Small intestine (tissue), 7 donors: Measurements from ENCODE around the gene PRSS22. TPM values are rescaled to one million over a fixed set of nuclear protein-coding genes. Genes with fewer than 3 reads are reported as not detected.
A peak's percentile ranks its signal among the peaks of the same experiment; 100 is the strongest.

ENCODE experiments used
- DNase-seq, 2 donors: peaks; one replicate each; pipeline versions ENCODE4 v3.0.0 to v3.0.0-alpha.2; 2013
- FAIRE-seq: peaks from 2 replicates; lab custom pipeline; 2012; peaks lifted over from hg19 to GRCh38; lab: Jason Lieb, UNC
- H3K27ac ChIP-seq, 3 donors: one replicate each; pipeline ENCODE4 v1.5.1; 2013; ENCODE audit warnings: low read length in 2 of 3, mild to moderate bottlenecking in 2 of 3, control low read depth in 1 of 3, inconsistent platforms in 1 of 3, low read depth in 1 of 3, moderate library complexity in 1 of 3
- H3K27me3 ChIP-seq, 3 donors: one replicate each; pipeline ENCODE4 v1.6.1; 2013; ENCODE audit warnings: low read length in 3 of 3, inconsistent platforms in 1 of 3; ENCODE audit not compliant: control insufficient read depth in 3 of 3, insufficient read depth in 3 of 3
- H3K36me3 ChIP-seq, 3 donors: one replicate each; pipeline ENCODE4 v1.6.1; 2013; ENCODE audit warnings: low read length in 3 of 3, inconsistent platforms in 1 of 3, low read depth in 1 of 3, mild to moderate bottlenecking in 1 of 3, moderate library complexity in 1 of 3; ENCODE audit not compliant: control insufficient read depth in 3 of 3, insufficient read depth in 2 of 3
- H3K4me1 ChIP-seq, 3 donors: one replicate each; pipeline ENCODE4 v1.6.1; 2013; ENCODE audit warnings: low read length in 2 of 3, inconsistent platforms in 1 of 3, low read depth in 1 of 3, mild to moderate bottlenecking in 1 of 3, moderate library complexity in 1 of 3; ENCODE audit not compliant: control insufficient read depth in 3 of 3, insufficient read depth in 2 of 3
- H3K4me3 ChIP-seq, 3 donors: one replicate each; pipeline ENCODE4 v1.5.1; 2013; ENCODE audit warnings: low read length in 3 of 3, control low read depth in 1 of 3, inconsistent platforms in 1 of 3, low read depth in 1 of 3, mild to moderate bottlenecking in 1 of 3, moderate library complexity in 1 of 3
- H3K9me3 ChIP-seq, 2 donors: one replicate each; pipeline ENCODE4 v1.6.1; 2013; ENCODE audit warnings: low read depth in 1 of 2, low read length in 1 of 2; ENCODE audit not compliant: control insufficient read depth in 2 of 2, insufficient read depth in 1 of 2
- WGBS, 3 donors: extraction: QIAGEN DNeasy Blood & Tissue Kit; methylation state at CpG; one replicate each; pipeline ENCODE4 v1.1.7; 2013; 5-methylcytosine and 5-hydroxymethylcytosine counted together
- polyA plus RNA-seq, 4 donors: library from polyadenylated mRNA; stranded (reverse) in 3 of 4; unstranded in 1 of 4; fragments of 200-250 nt in 3 of 4; fragments of 120-200 nt in 1 of 4; gene quantifications; one replicate each; pipeline versions ENCODE4 v1.2.1 to v1.2.3, GENCODE V29; 2013
- donor health status: healthy with polysubstance abuse.
- donor health status: control.
- donor health status: control.
- donor health status: Bipolar disorder and iron deficiency.
- donor health status: healthy.

PRSS22 gene
- polyA plus RNA-seq, 4 donors, result 0.45 to 3.9 (median 1.1) TPM

GRCh38 chr16:2811703-2812471 is 46.1 kb downstream of the PRSS22 start:
- Histone ChIP-seq H3K4me1 (peaks cover 0 to 7% (median 0%) of the 10 kb centered on the region in 3 donors), H3K4me3 (no peak overlapping the region), H3K27me3 (peaks cover 0 to 9% (median 7%) of the 10 kb centered on the region in 3 donors), H3K36me3 (no peaks in the 10 kb centered on the region), H3K9me3 (peaks cover 0 to 5% of the 10 kb centered on the region in 2 donors), H3K27ac (no peak overlapping the region)
- DNase-seq (peak in 1 of 2 donors; percentile 81), FAIRE-seq (no peak)
- 25 to 60% (median 29%) methylated on average over 15 of the region's 15 CpGs for WGBS, 3 donors

DNA sequence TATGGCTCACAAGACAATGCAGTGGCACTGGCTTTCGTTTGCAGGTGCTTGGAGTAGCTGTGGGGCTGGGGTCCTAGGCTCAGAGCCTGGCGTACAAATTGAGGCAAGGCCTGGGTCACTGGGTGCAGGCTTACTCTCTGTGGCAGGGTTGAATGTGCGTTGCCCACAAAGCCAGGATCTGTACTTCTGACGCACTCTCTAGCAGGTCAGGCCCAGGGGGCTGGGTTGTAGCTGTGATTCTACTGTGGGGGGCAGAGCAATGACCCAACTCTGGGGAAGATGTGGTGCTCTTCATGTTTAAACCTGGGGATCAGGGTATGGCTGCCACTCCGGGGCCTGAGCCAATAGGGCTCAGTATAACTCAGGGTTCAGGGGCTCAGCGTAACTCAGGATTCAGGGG is 47.3 kb downstream of the PRSS22 start:
- Histone ChIP-seq H3K27me3 (peaks cover 0 to 12% (median 7%) of the 10 kb centered on the region in 3 donors), H3K4me3 (no peak overlapping the region), H3K9me3 (peaks cover 0 to 7% of the 10 kb centered on the region in 2 donors), H3K4me1 (peaks cover 0 to 6% (median 0%) of the 10 kb centered on the region in 3 donors), H3K36me3 (no peaks in the 10 kb centered on the region), H3K27ac (no peak overlapping the region)
- 81 to 94% (median 84%) methylated on average over 6 of the region's 6 CpGs for WGBS, 3 donors
- no peak for FAIRE-seq
- DNase-seq, result no peak

DNA sequence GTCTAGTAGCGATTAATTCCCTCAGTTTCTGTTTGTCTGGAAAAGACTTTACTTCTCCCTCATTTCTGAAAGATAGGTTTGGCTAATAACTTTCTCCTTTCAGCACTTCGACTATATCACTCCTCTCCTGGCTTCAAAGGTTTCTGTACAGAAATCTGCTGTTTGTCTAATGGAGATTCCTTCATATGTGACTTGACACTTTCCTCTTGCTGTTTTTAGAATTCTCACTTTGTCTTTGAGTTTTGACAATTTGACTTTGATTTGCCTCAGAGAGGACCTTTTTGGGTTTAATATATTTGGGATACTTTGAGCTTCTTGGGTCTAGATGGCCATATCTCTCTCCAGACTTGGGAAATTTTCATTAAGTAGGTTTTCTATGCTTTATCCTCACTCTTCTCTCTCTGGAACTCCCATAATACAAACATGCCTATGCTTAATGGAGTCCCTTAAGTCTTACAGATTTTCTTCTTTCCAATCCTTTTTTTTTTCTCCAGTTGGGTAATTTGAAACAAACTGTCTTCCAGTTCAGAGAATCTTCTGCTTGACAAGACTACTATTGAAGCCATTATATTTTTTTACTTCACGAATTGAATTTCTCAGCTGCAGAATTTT is 48.7 kb downstream of the PRSS22 start:
- WGBS, 3 donors, result 77 to 78% (median 78%) methylated on average over 3 of the region's 3 CpGs
- Histone ChIP-seq H3K4me1 (no peaks in the 10 kb centered on the region), H3K4me3 (no peak overlapping the region), H3K36me3 (no peaks in the 10 kb centered on the region), H3K27me3 (peaks cover 0 to 8% (median 7%) of the 10 kb centered on the region in 3 donors), H3K9me3 (peaks cover 0 to 21% of the 10 kb centered on the region in 2 donors), H3K27ac (no peak overlapping the region)
- no peak for DNase-seq
- FAIRE-seq, result no peak

DNA sequence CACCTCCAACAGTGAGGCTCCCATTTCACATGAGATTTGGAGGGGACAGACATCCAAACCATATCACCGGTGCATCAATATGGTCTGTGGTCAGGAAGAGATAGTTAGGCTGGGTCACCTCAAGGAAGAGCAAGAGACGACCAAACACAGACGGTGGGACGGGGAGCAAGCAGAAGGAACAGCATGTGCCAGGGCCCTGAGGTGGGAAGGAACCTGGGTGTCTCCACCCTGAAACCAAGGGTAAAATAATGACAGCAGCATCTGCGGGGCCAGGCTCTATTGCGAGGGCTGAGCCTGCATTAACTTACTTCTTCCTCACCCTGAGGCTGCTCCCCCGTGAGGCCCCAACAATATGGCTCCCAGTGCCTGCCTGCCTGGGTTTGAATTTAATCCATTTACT is 49.8 kb downstream of the PRSS22 start:
- Histone ChIP-seq H3K27me3 (peaks cover 0 to 8% (median 7%) of the 10 kb centered on the region in 3 donors), H3K9me3 (peaks cover 0 to 26% of the 10 kb centered on the region in 2 donors), H3K36me3 (no peaks in the 10 kb centered on the region), H3K4me1 (no peaks in the 10 kb centered on the region), H3K27ac (no peak overlapping the region), H3K4me3 (no peak overlapping the region)
- DNase-seq (no peak), FAIRE-seq (no peak)
- 87 to 93% (median 87%) methylated on average over 7 of the region's 7 CpGs for WGBS, 3 donors

- FAIRE-seq, result no peak
- Histone ChIP-seq H3K27ac (no peak overlapping the region), H3K4me3 (no peak overlapping the region), H3K4me1 (no peaks in the 10 kb centered on the region), H3K9me3 (peaks cover 0 to 26% of the 10 kb centered on the region in 2 donors), H3K36me3 (no peaks in the 10 kb centered on the region), H3K27me3 (peaks cover 0 to 4% (median under 1%) of the 10 kb centered on the region in 3 donors)
- WGBS, 3 donors, result 75 to 79% (median 76%) methylated on average over 5 of the region's 5 CpGs
- no peak for DNase-seq
These were observed 51.7 kb downstream of the PRSS22 start for GRCh38 chr16:2806286-2806685.

DNA sequence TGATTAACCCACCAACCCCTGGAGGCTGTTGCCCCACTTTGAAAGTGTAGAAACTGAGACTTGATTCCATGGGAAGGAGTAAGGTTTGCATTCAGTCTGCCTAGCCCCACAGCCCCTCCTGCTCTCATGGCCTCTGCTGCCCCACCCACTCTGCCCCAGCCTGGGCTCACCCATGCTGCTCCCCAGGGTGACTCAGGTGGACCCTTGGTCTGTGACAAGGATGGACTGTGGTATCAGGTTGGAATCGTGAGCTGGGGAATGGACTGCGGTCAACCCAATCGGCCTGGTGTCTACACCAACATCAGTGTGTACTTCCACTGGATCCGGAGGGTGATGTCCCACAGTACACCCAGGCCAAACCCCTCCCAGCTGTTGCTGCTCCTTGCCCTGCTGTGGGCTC is 53.2 kb downstream of the PRSS22 start:
- Histone ChIP-seq H3K36me3 (no peaks in the 10 kb centered on the region), H3K27ac (no peak overlapping the region), H3K4me1 (no peaks in the 10 kb centered on the region), H3K27me3 (peaks cover 0 to 4% (median 0%) of the 10 kb centered on the region in 3 donors), H3K4me3 (no peak overlapping the region), H3K9me3 (peaks cover 0 to 26% of the 10 kb centered on the region in 2 donors)
- DNase-seq (no peak), FAIRE-seq (no peak)
- WGBS, 3 donors, result 87 to 94% (median 90%) methylated on average over 4 of the region's 4 CpGs

- DNase-seq (no peak), FAIRE-seq (no peak)
- Histone ChIP-seq H3K4me3 (no peak overlapping the region), H3K27me3 (peaks cover 0 to 4% (median 0%) of the 10 kb centered on the region in 3 donors), H3K27ac (no peak overlapping the region), H3K4me1 (peaks cover 0 to 9% (median 0%) of the 10 kb centered on the region in 3 donors), H3K36me3 (no peaks in the 10 kb centered on the region), H3K9me3 (peaks cover 0 to 26% of the 10 kb centered on the region in 2 donors)
- WGBS, 3 donors, result 83 to 86% (median 86%) methylated on average over 3 of the region's 3 CpGs
These were observed 54.3 kb downstream of the PRSS22 start for GRCh38 chr16:2803545-2804195.
